Activated CD4-positive, alpha-beta T cell treated with anti-CD3 and anti-CD28 coated beads for 24 hours (primary cell): ENCODE results near the gene UGT1A3.

Source experiments
- DNase-seq, 2 donors: peaks; one replicate each; pipeline ENCODE4 v3.0.0-alpha.2; 2020; ENCODE audit warnings: low read depth in 2 of 2

UGT1A3 gene

GRCh38 chr2:233758141-233758540 lies 29.3 kb downstream of the UGT1A3 start:
- no peak for DNase-seq

GRCh38 chr2:233758849-233759248 lies 30.0 kb downstream of the UGT1A3 start:
- no peak for DNase-seq

- no peak for DNase-seq
Observed at GRCh38 chr2:233760043-233760442, 31.2 kb downstream of the UGT1A3 start, which contains the start of gene UGT1A1. TSS of gene UGT1A1 (plus strand) at chr2:233760270. CDS start at chr2:233760288, 18 bp downstream.

- no peak for DNase-seq
Observed at GRCh38 chr2:233761040-233761769, 32.4 kb downstream of the UGT1A3 start.

GRCh38 chr2:233764264-233764663 lies 35.4 kb downstream of the UGT1A3 start:
- DNase-seq: no peak

GRCh38 chr2:233764761-233765160 lies 35.9 kb downstream of the UGT1A3 start:
- DNase-seq: no peak

- DNase-seq: no peak
Observed at GRCh38 chr2:233766416-233766815, 37.6 kb downstream of the UGT1A3 start.

- DNase-seq: no peak
Observed at GRCh38 chr2:233768076-233768475, 39.2 kb downstream of the UGT1A3 start.

- no peak for DNase-seq
Observed at GRCh38 chr2:233769260-233769659, 40.4 kb downstream of the UGT1A3 start.

GRCh38 chr2:233772153-233772552 lies 43.3 kb downstream of the UGT1A3 start:
- no peak for DNase-seq

GRCh38 chr2:233772583-233772982 lies 43.7 kb downstream of the UGT1A3 start:
- no peak for DNase-seq

GRCh38 chr2:233773854-233774253 lies 45.0 kb downstream of the UGT1A3 start:
- no peak for DNase-seq

- DNase-seq: no peak
Observed at GRCh38 chr2:233775414-233775813, 46.6 kb downstream of the UGT1A3 start.

- DNase-seq: no peak
Observed at GRCh38 chr2:233778030-233778429, 49.2 kb downstream of the UGT1A3 start, which contains the start of gene MROH2A. TSS of gene MROH2A (plus strand) at chr2:233778330. CDS start at chr2:233779359, 1,029 bp downstream.

- DNase-seq: no peak
Observed at GRCh38 chr2:233779722-233780121, 50.9 kb downstream of the UGT1A3 start.

GRCh38 chr2:233780771-233781170 lies 51.9 kb downstream of the UGT1A3 start:
- DNase-seq: no peak

- DNase-seq: no peak
Observed at GRCh38 chr2:233789554-233789953, 60.7 kb downstream of the UGT1A3 start.

- DNase-seq: no peak
Observed at GRCh38 chr2:233791151-233791882, 62.5 kb downstream of the UGT1A3 start.

GRCh38 chr2:233791883-233792329 lies 63.1 kb downstream of the UGT1A3 start:
- no peak for DNase-seq

- no peak for DNase-seq
Observed at GRCh38 chr2:233792720-233793119, 63.9 kb downstream of the UGT1A3 start.

- DNase-seq: no peak
Observed at GRCh38 chr2:233793465-233794127, 64.8 kb downstream of the UGT1A3 start.

GRCh38 chr2:233794128-233794658 lies 65.4 kb downstream of the UGT1A3 start:
- no peak for DNase-seq
